ENCODE results near the gene LRRC14B. TPM values are rescaled to one million over a fixed set of nuclear protein-coding genes. Genes with fewer than 3 reads are reported as not detected.
"Not testable (repeated sequence)": the region's sequence is repeated elsewhere in the genome, so short reads cannot be mapped to it uniquely, and the experiment has no call there.

The LRRC14B gene
- polyA plus RNA-seq, 12 donors = 10.9 to 43.0 (median 22.5) TPM; not detected in 1

DNA sequence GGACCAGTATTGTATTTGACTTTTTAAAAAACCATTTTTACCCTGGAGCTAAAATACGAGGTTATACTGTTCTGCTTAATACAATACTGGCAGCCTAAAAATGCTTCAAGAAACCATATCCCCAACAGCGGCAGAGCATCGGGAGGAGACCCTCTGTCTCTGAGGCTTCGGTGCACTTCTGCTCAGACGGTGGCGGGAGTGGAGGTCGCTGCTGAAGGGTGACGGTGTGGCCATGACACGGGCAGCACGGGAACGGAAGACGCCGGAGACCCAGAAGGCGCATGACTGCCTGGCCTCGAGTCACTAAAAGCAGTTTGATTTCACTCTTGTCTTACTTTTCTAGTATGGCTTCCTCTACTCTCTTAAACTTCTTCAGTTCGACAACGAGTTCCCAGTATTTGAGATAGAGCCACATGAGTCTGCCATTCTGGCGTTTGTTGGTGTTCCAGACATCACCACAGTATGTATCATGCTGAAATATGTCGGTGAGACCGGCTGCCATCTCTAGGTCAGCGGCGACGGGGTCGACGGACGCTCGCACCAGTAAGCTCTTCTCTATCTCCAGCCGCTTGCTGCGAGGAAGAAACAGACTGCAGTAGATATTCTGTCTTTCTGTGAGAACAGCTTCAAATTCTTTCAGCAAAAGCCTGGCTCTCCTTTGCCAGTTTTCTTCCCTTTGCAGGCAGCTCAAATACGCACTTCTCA, 13.8 kb downstream of the LRRC14B start:
- no peak for DNase-seq

DNA sequence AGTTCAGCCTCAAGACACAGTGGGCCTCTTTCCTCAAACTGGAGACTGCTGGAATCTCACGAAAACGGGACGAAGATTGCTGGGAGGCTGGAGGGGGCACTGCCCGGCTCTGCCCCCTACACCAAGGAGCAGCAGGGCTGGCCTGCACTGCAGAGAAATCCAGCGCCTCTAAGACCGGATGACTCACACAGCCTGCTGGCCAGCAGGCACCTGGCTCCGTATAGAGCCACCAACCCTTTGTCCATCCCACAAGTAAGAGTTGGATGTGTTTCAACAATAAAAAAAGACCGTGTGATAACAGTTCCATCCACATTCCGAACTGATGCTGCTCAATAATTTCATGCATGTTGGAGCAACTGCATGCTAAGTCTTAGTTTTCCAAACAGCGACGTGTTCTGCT, 15.1 kb downstream of the LRRC14B start:
- no peak for DNase-seq

DNA sequence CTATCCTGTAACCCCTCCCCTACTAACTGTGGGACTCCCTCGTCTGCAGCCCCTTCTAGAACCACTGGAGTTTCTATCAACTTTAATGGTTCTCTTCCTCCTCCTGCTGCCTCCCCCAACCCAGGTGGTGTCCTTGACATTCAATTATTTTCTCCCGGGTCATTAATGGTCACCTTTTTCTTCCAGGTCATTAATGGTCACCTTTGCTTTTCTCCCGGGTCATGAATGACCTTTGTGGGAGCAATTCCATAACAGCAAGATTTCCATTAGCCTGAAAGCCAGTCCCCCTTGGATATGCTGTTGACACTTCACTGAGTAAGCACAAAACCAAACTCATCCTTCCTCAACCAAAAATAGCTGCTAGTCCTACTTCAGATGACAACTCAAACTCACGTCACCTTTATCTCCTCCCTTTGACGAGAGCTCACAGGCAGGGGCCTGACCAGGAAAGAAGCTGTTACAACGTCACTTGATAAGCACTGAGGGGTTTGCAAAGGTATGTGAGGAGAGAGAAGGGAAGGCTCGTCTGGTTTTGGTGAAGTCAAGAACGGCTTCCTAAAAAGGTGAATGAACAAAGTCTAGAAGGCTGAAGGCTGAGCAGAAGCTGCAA, 15.7 kb downstream of the LRRC14B start:
- no peak for DNase-seq

DNA sequence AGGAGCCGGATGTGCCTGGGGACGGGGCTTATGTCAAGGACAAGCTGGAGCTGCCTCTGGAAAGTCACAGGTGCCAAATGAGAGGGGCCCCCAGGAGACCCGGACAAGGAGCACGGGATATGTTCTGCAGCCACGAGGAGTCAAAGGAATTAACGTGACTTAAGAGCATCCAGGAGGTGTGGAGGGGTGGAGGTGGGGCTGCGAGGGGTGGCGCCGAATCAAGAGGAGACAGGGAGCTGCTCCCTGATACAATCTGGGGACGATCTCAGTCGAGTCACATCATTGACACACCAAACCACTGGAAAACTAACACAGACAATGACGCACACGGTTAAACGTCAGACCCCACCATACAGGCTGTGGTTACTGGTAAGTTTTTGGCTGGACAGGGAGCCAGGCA, 16.3 kb downstream of the LRRC14B start:
- DNase-seq = no peak

DNA sequence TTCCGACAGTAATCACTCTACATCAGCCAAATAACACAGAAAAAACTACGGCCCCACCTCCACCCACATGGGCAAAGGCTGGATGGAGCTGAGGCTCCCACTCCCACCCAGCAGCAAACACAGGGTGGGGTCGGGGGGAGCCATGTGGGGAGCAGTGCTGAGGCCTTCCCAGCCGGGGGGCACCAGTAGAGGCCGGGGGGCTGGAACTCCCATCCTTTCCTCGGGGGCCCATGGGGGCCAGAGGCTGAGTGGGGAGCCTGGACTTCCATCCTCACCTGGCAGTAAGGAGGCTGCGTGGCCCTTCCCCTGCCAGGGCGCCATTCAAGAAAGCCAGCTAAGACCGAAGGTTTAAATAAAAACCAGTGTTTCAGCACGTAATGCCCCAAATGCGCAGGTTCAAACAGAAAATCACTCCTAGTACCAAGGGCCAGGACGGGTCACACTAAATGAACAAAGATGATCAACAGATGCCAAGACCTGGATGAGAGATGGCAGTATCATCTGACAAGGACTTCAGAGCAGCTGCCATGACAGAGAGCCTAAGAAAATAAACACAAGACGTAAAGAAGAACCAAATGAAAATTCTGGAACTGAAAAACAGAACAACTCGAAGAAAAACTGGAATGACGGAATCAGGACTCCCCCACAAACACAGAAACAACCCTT, 17.3 kb downstream of the LRRC14B start:
- DNase-seq = no peak

DNA sequence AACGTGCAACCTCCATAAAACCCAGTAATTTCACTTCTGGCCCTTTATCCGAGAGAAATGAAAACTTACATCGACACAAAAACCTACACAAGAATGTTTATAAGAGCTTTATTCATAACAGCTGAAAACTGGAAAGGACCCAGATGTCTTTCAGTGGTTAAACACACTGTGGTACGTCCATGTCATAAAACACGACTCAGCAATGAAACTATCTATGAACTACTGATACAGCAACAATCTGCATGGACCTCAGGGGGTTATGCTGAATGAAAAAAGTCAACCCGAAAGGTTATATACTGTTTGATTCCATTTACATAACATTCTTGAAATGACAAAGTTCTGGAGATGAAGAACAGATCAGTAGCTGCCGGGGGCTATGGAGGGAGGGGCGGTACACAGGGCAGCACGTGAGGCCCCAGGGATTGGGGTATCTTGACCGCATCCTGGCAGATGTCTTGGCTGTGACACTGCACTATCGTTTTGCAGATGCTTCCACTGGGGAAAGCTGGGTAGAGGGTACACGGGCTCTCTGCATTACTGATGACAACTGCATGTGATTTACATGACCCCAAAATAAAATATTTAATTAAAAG, 22.6 kb downstream of the LRRC14B start:
- DNase-seq = no peak

DNA sequence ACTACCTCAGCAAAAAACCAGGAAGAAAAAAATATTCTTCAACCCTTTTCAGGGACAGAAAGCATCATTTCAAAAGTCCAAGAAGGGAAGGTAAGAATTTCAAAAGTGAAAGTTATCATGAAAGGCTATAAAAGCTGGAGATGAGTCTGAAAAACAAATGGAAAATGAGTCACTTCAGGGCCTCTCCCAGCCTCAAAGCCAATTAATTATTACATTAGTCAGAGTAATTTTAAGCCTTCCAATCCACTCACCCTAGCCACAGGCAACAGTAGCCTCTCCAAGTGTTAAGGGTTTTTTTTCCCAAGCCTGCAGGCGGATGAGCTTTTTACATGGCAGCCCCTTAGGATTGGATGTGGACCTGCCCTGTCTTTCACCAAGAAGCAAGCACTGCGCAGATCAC, 24.0 kb downstream of the LRRC14B start:
- not testable (repeated sequence) for DNase-seq

DNA sequence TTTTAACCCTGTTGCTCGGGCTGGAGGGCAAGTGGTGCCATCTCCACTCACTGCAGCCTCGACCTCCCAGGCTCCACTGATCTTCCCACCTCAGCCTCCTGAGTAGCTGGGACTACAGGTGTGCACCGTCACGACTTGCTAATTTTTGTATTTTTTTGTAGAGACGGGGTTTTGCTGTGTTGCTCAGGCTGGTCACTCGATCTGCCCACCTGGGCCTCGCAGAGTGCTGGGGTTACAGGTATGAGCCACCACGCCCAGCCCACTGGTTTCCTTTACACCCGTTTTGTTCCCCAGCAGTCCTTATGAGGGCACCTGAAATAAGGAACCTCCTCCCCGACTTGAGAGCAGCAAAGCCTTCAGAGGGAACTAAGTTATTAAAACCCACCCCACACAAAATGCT, 24.8 kb downstream of the LRRC14B start:
- DNase-seq = not testable (repeated sequence)

DNA sequence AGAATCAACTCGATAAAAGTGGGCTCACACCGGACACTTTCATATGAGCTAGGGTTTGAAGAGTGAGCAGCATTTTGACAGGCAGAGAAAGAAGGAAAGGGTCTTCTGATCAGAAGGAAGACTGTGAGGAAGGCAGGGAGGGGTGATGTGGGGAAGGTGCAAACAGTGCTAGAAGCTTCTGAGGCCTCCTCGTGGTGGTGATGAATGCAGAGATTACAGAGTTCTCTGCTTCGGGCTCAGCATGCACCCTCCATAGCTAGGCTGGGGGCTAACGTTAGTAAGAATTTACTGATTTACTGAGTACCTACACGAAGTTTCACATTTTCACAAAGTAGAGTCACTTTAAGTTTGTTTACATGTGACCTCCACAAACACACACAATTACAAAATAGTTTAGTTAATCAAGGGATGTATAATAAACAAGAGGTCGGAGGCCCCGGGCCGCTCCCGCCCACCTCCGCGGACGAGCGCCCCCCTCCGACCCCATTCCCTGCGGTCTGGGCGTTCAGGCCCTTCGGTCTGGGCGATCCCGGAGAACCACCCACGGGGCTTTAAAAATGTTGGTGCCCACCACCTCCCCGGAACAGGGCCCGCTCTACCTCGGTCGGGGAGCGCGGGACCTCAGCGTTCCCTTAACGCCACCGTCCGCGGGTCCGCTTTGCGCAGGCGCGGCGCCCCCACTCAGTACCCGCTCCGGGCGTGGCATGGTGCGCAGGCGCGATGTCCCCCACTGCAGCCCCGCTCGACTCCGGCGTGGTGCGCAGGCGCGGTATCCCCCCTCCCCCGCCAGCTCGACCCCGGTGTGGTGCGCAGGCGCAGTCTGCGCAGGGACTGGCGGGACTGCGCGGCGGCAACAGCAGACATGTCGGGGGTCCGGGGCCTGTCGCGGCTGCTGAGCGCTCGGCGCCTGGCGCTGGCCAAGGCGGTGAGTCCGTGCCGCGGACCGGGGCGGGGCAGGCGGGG, 26.5 kb downstream of the LRRC14B start, which contains the start of the genes CCDC127 and SDHA:
Gene CCDC127, minus strand, starts transcription at position 660 of the 963 bp plus-strand sequence. CDS start 1,304 bp downstream, outside the sequence.
Gene SDHA, plus strand, starts transcription at position 827 of the 963 bp plus-strand sequence. Its CDS starts 36 bp downstream, at position 863.
- DNase-seq = peak; percentile 98

DNA sequence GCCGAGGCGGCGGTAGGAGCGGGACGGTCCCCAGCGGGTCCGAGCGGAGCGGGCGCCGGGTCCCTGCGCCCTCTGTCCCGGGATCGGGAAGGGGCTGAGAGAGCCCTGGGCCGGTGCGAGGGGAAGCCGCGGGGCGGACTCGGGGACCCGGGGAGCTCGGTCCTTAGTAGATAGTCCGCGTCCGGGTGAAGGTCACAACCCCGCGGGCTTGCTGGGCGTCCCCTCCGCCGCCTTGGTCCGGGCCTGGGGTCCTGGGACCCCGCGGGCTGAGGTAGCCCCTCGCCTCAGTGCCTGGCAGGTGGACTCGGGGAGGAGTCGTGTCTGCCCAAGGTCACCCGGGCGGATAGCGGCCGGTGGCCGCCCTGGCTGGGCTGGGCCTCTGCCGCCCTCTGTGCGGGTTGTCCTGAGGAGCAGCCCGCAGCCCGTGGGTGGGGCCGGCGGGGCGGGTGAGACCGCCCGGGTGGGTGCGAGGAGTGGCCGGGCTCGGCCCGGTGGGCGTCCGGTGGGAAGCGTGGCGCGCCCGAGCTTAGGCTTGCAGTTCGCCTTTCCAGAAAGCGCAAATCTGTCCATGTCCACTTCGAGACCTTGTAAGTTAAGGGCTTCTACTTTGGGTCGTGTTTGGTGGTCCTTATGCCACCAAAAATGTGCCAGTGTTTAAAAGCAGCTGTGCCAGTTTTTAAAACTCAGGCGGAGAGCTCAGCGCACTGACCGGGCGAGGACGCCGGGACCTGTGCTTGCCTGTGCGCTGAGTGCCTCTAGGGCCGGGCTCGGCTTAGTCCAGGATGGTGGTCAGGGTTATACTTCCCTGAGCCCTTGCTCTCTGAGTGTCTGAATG, 27.4 kb downstream of the LRRC14B start:
- peak; percentile 15 for DNase-seq

DNA sequence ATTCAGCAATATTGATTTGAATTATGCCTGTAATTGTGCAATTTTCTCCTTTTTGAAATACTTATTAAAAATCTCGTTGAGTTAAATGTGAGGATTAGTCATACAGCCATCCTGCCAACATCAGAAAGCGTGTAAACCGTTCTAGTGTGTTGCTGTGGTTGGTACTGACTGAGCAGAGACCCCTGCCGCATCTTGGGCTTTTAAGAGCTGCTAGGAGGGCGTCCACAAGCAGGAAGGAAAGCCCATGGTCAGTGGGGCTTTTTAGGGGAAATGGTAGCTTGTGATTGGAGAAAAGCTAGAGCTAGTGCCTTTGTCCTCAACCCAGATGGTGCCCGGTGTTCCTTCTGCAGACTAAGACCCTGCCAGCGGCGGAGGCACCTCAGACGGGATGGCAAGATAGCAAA, 28.2 kb downstream of the LRRC14B start:
- no peak for DNase-seq

DNA sequence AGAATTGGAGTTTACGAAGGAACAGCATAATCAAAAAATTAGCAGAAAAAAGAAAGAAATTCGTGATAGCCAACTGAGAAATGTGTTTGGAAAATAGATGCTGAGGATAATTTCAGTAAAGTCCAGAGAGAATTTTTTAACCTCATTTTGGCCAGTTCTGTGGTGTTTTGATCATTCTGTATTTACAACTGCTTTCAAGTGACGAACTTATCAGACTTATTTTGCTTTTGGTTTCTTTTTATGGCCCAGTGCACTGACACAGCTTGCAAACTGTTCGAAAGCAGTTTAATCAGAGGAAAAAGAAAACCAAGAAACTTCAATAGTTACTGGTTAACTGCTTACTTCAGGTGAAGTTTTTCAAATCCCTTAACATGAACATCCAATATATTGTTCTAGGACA, 28.7 kb downstream of the LRRC14B start:
- DNase-seq = no peak

DNA sequence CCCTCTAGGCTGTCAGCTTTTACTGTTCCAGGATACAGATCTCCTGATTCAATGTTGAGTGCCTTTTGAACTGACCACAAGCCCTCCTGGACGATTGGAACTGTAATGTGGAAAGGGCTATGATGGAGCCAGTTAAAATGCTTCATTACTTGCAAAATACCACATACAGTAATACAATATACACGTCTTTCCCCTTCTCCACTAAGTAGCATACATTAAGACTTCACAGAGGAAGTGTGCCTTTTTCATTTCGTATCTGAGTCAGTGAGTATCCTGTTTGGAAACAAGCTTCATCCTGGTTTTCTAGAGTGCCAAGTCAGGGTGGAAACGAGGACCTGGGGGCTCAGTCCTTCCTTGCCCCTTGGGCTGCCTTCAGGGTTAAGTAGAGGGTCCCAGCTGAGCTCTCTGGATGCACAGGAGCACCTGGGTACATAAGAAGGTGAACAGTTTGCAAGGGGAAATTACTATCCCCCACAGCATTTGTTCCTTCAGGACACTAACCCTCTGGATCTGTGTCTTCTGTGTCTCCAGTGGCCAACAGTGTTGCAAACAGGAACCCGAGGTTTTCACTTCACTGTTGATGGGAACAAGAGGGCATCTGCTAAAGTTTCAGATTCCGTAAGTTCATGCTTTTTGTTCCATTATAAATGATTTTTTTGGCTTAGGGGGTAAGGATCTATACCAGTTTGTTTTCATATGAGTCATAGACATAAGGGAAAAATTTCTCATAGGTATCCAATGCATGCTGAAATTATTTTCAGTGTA, 31.8 kb downstream of the LRRC14B start:
- DNase-seq = not testable (repeated sequence)

DNA sequence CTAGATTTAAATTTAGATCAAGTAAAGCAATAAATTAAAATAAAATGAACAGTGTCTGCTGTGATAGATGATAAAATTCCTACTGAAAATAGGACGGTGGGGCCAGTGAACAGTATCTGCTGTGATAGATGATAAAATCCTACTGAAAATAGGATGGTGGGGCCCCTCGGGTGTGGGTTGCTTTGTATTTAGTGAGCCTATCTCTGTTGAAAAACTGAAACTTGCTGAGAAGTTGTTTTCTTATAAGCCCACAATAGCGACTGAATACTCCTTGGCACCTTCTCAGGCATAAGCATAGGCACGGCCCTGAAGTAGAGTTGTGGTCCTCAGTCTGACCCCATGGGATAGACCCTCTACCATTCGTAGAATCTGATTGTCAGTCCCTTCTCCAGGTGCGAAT, 32.5 kb downstream of the LRRC14B start:
- no peak for DNase-seq

DNA sequence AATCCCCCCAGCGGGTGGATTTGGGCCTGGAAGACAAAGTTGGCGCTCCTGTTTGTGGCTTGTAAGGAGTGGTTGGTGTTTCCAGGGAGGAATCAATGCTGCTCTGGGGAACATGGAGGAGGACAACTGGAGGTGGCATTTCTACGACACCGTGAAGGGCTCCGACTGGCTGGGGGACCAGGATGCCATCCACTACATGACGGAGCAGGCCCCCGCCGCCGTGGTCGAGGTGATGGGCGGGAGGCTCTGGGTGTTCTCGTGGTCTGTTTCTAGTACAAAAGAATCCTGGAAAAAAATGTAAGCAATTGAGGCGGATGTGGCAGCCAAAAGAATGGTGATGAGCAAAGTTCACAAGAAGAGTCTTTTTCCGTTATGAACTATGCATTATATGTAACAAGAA, 34.0 kb downstream of the LRRC14B start:
- DNase-seq = no peak

DNA sequence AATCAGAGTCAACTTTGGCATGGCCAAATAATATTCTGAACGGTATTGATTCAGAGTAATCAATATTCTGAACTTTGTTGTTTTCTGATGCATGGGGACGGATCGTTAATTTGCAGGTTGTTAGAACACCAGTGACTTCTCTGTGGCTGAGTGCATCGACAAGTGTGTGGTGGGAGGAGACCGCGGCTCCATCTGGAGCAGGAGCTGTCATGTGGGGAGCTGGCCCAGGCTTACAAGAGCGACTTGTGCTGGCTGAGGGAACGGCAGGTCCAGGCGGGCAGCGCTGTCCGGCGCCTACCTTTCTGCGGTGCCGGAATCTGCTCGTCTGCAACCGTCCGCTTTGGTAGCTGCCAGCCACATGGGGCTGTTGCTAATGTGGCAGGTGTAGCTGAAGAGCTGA, 36.1 kb downstream of the LRRC14B start:
- DNase-seq = not testable (repeated sequence)

DNA sequence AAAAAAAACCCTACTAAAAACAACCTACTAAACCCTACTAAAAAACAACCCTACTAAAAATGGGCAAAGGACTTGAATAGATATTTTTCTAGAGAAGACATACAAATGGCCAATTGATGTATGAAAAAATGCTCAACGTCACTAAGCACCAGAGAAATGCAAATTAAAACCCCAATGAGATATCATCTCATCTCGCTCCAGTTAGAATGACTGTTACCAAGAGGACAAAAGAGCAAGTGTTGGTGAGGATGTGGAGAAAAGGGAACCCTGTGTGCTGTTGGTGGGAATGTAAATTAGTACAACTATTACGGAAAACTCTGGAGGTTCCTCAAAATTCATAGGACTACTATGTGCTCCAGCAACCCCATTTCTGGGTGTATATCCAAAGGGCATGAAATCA, 37.6 kb downstream of the LRRC14B start:
- DNase-seq = no peak

DNA sequence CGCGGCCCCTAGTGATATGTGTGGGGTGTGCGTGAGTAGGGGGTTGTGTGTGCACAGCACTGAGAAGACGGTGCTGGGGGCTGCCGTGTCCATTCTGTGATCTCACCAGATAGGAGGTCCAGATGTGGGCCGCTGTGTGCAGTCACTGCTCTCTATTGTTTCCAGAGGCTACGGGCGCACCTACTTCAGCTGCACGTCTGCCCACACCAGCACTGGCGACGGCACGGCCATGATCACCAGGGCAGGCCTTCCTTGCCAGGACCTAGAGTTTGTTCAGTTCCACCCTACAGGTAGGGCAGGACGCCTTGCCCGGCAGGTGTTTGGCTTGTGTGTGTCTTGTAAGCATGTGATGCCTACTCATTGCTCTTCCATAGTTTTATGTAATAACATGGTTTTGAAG, 39.4 kb downstream of the LRRC14B start:
- no peak for DNase-seq

DNA sequence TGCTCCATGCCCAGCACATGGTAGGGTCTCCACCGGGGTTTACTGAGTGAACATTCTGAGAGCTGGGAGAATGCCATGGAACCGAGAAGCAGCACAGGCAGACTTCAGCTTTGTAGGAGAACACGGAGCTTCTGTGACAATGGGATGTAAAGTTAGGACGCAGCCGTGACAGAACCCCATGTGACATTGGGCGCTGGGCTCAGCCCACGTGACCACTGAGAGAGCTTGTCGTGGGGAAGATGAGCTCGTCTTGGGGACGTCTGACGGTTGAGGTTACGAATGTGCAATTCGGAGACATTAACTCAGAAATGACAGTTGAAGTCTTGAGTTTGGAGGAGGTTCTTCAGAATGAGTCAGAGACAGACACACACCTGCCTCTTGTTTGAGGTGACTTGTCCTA, 40.4 kb downstream of the LRRC14B start:
- no peak for DNase-seq

DNA sequence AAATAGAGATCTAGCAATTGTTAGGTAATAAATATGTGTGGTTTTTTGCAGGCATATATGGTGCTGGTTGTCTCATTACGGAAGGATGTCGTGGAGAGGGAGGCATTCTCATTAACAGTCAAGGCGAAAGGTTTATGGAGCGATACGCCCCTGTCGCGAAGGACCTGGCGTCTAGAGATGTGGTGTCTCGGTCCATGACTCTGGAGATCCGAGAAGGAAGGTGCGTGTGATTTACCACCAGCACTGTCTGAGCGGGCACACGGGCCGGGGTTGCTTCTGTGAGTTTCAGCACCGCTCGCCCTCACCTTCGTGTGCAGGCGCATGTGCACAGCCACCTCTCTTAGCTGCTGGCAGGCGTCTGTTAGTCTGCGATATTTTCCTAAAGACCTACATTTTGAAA, 42.1 kb downstream of the LRRC14B start:
- not testable (repeated sequence) for DNase-seq

Data from muscle of arm (tissue), 12 donors.